ENCODE measurements around the gene FAM234B.
A peak's percentile ranks its signal among the peaks of the same experiment; 100 is the strongest.

The FAM234B gene, protein sequence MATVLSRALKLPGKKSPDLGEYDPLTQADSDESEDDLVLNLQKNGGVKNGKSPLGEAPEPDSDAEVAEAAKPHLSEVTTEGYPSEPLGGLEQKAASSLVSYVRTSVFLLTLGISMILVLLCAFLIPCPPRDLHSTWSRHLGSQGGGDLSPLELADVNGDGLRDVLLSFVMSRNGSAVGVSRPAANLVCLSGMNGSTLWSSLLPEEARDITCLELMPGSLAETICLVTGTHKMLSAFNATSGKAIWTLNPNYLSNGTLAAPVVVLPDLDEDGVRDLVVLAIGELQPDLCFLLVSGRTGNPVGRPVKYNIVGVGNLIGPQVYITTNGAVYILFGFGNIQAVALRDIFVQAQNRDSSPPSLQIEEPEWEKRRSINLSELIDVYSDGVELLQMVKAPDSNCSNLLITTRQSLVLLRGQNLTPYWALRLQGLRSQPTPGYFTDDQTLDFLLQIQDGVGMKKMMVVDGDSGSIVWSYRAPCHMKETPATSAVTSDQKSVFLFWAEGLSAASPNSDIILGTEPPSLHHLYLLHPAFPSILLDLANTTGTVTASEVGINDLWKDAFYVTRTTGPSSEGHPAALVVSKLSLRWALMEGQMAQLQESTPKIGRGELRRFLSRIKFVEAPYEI

GRCh38 chr12:13044002-13044905, at the start of gene FAM234B:
FAM234B (plus strand) TSS chr12:13044381; CDS start chr12:13044404, 23 bp downstream.
- H3K9ac ChIP-seq (ENCODE audit: low read length in 5 of 5): peak within 1 kb of the TSS; percentile 19 to 92 (median 82)
- peaks cover 3 to 20% (median 11%) of the 10 kb centered on the region in 5 donors for H3K4me1 ChIP-seq (ENCODE audit: control insufficient read depth in 5 of 5, insufficient read depth in 5 of 5, low read length in 5 of 5)
- H3K9me3 ChIP-seq (ENCODE audit: control insufficient read depth in 5 of 5, low read length in 5 of 5): no peaks in the 10 kb centered on the region
- no peaks in the 10 kb centered on the region for H3K27me3 ChIP-seq (ENCODE audit: control insufficient read depth in 5 of 5, insufficient read depth in 4 of 5, low read length in 5 of 5)
- peak within 1 kb of the TSS; percentile 81 to 99 (median 93) for H3K4me3 ChIP-seq (ENCODE audit: low read depth in 1 of 5, low read length in 5 of 5)
- H3K36me3 ChIP-seq (ENCODE audit: control insufficient read depth in 5 of 5, insufficient read depth in 5 of 5, low read length in 5 of 5): no peaks in the 10 kb centered on the region
- H3K27ac ChIP-seq (ENCODE audit: low read depth, low read length): peak within 1 kb of the TSS; percentile 54

GRCh38 chr12:12995088-12995487, 49.1 kb upstream of the FAM234B start:
- Histone ChIP-seq H3K4me3 (ENCODE audit: low read depth in 1 of 5, low read length in 5 of 5) (no peak overlapping the region), H3K27me3 (ENCODE audit: control insufficient read depth in 5 of 5, insufficient read depth in 4 of 5, low read length in 5 of 5) (no peaks in the 10 kb centered on the region), H3K27ac (ENCODE audit: low read depth, low read length) (no peak overlapping the region), H3K4me1 (ENCODE audit: control insufficient read depth in 5 of 5, insufficient read depth in 5 of 5, low read length in 5 of 5) (peaks cover 0 to 51% (median 34%) of the 10 kb centered on the region in 5 donors), H3K9me3 (ENCODE audit: control insufficient read depth in 5 of 5, low read length in 5 of 5) (no peaks in the 10 kb centered on the region), H3K36me3 (ENCODE audit: control insufficient read depth in 5 of 5, insufficient read depth in 5 of 5, low read length in 5 of 5) (no peaks in the 10 kb centered on the region), H3K9ac (ENCODE audit: low read length in 5 of 5) (no peak overlapping the region)

DNA sequence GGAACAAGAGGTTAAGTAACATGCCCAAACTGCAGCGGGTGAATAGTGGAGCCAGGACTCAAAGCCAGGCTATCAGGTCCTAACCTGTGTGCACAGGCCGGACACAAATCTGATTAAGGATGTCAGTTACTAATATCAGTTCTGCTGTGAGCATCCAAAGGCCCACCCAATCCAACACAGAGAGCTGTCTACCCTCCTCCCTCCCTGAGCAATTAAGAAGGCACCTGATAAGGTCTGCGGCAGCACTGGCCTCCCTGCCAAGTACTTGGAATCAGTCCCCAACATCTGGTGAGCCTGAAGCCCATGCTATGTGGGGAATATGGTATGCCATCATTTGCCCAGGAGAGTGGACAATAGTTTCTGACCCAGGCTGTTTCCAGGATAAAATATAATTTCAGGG, 48.0 kb upstream of the FAM234B start:
- Histone ChIP-seq H3K27me3 (ENCODE audit: control insufficient read depth in 5 of 5, insufficient read depth in 4 of 5, low read length in 5 of 5) (no peaks in the 10 kb centered on the region), H3K9me3 (ENCODE audit: control insufficient read depth in 5 of 5, low read length in 5 of 5) (no peaks in the 10 kb centered on the region), H3K27ac (ENCODE audit: low read depth, low read length) (no peak overlapping the region), H3K4me1 (ENCODE audit: control insufficient read depth in 5 of 5, insufficient read depth in 5 of 5, low read length in 5 of 5) (peaks cover 0 to 58% (median 34%) of the 10 kb centered on the region in 5 donors), H3K4me3 (ENCODE audit: low read depth in 1 of 5, low read length in 5 of 5) (no peak overlapping the region), H3K36me3 (ENCODE audit: control insufficient read depth in 5 of 5, insufficient read depth in 5 of 5, low read length in 5 of 5) (no peaks in the 10 kb centered on the region), H3K9ac (ENCODE audit: low read length in 5 of 5) (no peak overlapping the region)

GRCh38 chr12:12997156-12997555, 47.0 kb upstream of the FAM234B start:
- Histone ChIP-seq H3K27ac (ENCODE audit: low read depth, low read length) (no peak overlapping the region), H3K27me3 (ENCODE audit: control insufficient read depth in 5 of 5, insufficient read depth in 4 of 5, low read length in 5 of 5) (no peaks in the 10 kb centered on the region), H3K4me1 (ENCODE audit: control insufficient read depth in 5 of 5, insufficient read depth in 5 of 5, low read length in 5 of 5) (peaks cover 2 to 61% (median 41%) of the 10 kb centered on the region in 5 donors), H3K9me3 (ENCODE audit: control insufficient read depth in 5 of 5, low read length in 5 of 5) (no peaks in the 10 kb centered on the region), H3K9ac (ENCODE audit: low read length in 5 of 5) (peak overlapping the region in 4 of 5 donors; percentile 3 to 44 (median 38)), H3K36me3 (ENCODE audit: control insufficient read depth in 5 of 5, insufficient read depth in 5 of 5, low read length in 5 of 5) (no peaks in the 10 kb centered on the region), H3K4me3 (ENCODE audit: low read depth in 1 of 5, low read length in 5 of 5) (peak overlapping the region; percentile 2 to 41 (median 11))

DNA sequence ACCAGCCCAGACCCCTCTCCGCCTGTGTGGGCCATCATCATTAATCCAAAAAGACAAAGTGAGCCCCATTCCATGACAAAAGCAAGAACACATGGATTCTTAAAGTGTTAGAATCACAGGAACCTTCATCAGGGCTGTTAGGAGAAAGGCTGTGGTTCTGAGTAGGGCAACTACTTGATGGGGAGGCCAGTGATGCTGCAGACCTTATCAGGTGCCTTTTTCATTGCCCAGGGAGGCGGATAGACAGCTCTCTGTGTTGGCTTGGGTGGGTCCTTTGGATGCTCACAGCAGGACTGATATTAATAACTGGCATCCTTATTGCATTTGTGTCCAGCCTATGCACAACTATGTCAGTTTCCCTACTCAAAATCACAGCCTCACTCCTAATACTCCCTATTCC, 46.4 kb upstream of the FAM234B start:
- H3K27me3 ChIP-seq (ENCODE audit: control insufficient read depth in 5 of 5, insufficient read depth in 4 of 5, low read length in 5 of 5): no peaks in the 10 kb centered on the region
- peak overlapping the region in 4 of 5 donors; percentile 2 to 41 (median 9) for H3K4me3 ChIP-seq (ENCODE audit: low read depth in 1 of 5, low read length in 5 of 5)
- H3K27ac ChIP-seq (ENCODE audit: low read depth, low read length): no peak overlapping the region
- peak overlapping the region in 3 of 5 donors; percentile 39 to 57 (median 44) for H3K9ac ChIP-seq (ENCODE audit: low read length in 5 of 5)
- H3K9me3 ChIP-seq (ENCODE audit: control insufficient read depth in 5 of 5, low read length in 5 of 5): no peaks in the 10 kb centered on the region
- H3K36me3 ChIP-seq (ENCODE audit: control insufficient read depth in 5 of 5, insufficient read depth in 5 of 5, low read length in 5 of 5): no peaks in the 10 kb centered on the region
- peaks cover 2 to 60% (median 41%) of the 10 kb centered on the region in 5 donors for H3K4me1 ChIP-seq (ENCODE audit: control insufficient read depth in 5 of 5, insufficient read depth in 5 of 5, low read length in 5 of 5)

DNA sequence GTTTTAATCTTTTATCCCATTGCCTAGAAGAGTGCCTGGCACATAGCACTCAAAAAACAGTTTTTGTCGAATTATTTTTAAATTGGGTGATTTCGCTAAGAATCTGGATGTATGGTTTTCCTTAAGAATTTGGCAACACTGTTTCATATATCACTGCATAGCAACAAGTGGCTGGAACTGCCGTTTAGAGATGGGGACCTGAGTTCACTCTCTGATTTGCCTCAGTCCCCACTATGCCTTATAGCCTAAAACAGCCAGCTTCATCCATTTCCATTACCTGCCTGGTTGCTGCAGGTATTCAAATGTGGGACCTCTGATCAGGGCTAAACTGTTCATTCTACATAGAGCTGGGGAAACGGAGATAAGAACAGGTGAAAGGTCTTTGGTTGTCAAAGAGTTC, 45.9 kb upstream of the FAM234B start:
- Histone ChIP-seq H3K4me3 (ENCODE audit: low read depth in 1 of 5, low read length in 5 of 5) (peak overlapping the region in 4 of 5 donors; percentile 93 to 99 (median 98)), H3K9ac (ENCODE audit: low read length in 5 of 5) (peak overlapping the region in 2 of 5 donors; percentile 50 to 86), H3K27ac (ENCODE audit: low read depth, low read length) (no peak overlapping the region), H3K27me3 (ENCODE audit: control insufficient read depth in 5 of 5, insufficient read depth in 4 of 5, low read length in 5 of 5) (no peaks in the 10 kb centered on the region), H3K36me3 (ENCODE audit: control insufficient read depth in 5 of 5, insufficient read depth in 5 of 5, low read length in 5 of 5) (no peaks in the 10 kb centered on the region), H3K9me3 (ENCODE audit: control insufficient read depth in 5 of 5, low read length in 5 of 5) (no peaks in the 10 kb centered on the region), H3K4me1 (ENCODE audit: control insufficient read depth in 5 of 5, insufficient read depth in 5 of 5, low read length in 5 of 5) (peaks cover 2 to 61% (median 41%) of the 10 kb centered on the region in 5 donors)

DNA sequence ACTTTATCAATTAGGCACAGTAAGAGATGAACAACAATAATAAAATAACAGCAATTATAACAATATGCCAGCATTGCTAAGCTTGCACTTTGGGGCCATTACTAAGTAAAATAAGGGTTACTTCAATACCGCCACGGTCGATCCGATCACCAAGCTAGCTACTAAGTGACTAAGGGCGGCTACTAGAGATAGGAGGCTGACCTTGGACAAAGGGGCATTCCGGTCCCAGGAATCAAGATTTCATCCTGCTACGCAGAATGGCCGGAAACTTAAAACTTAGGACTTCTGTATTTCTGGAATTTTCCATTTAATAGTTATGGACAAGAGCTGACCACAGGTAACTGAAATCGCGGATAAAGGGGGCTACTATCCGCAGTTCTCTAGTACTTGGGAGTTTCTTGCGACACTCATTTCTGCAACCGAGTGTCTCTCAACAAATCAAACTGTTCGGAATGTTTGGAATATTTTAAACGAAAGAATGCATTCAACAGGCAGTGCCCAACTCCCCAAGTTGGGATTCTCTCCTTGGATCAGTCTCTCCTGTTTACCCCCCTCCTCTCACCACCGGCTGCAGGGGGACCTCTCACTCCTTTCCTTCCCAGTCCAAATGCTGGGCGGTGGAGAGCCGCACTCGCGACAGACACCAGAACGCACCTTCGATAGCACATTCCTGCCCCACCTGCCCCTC, 44.8 kb upstream of the FAM234B start:
- Histone ChIP-seq H3K27ac (ENCODE audit: low read depth, low read length) (peak overlapping the region; percentile 71), H3K9me3 (ENCODE audit: control insufficient read depth in 5 of 5, low read length in 5 of 5) (no peaks in the 10 kb centered on the region), H3K4me1 (ENCODE audit: control insufficient read depth in 5 of 5, insufficient read depth in 5 of 5, low read length in 5 of 5) (peaks cover 2 to 69% (median 45%) of the 10 kb centered on the region in 5 donors), H3K36me3 (ENCODE audit: control insufficient read depth in 5 of 5, insufficient read depth in 5 of 5, low read length in 5 of 5) (no peaks in the 10 kb centered on the region), H3K4me3 (ENCODE audit: low read depth in 1 of 5, low read length in 5 of 5) (peak overlapping the region; percentile 89 to 99 (median 97)), H3K27me3 (ENCODE audit: control insufficient read depth in 5 of 5, insufficient read depth in 4 of 5, low read length in 5 of 5) (no peaks in the 10 kb centered on the region), H3K9ac (ENCODE audit: low read length in 5 of 5) (peak overlapping the region; percentile 82 to 96 (median 92))

- peak within 1 kb of the TSS; percentile 90 for H3K27ac ChIP-seq (ENCODE audit: low read depth, low read length)
- H3K27me3 ChIP-seq (ENCODE audit: control insufficient read depth in 5 of 5, insufficient read depth in 4 of 5, low read length in 5 of 5): no peaks in the 10 kb centered on the region
- H3K9ac ChIP-seq (ENCODE audit: low read length in 5 of 5): peak within 1 kb of the TSS; percentile 82 to 96 (median 92)
- H3K4me3 ChIP-seq (ENCODE audit: low read depth in 1 of 5, low read length in 5 of 5): peak within 1 kb of the TSS; percentile 89 to 99 (median 97)
- no peaks in the 10 kb centered on the region for H3K9me3 ChIP-seq (ENCODE audit: control insufficient read depth in 5 of 5, low read length in 5 of 5)
- no peaks in the 10 kb centered on the region for H3K36me3 ChIP-seq (ENCODE audit: control insufficient read depth in 5 of 5, insufficient read depth in 5 of 5, low read length in 5 of 5)
- peaks cover 2 to 69% (median 49%) of the 10 kb centered on the region in 5 donors for H3K4me1 ChIP-seq (ENCODE audit: control insufficient read depth in 5 of 5, insufficient read depth in 5 of 5, low read length in 5 of 5)
These were observed 44.1 kb upstream of the FAM234B start, which contains the start of gene HEBP1 for GRCh38 chr12:12999959-13000615. HEBP1 (minus strand) TSS chr12:13000265; CDS start chr12:13000114, 151 bp downstream.

- H3K27me3 ChIP-seq (ENCODE audit: control insufficient read depth in 5 of 5, insufficient read depth in 4 of 5, low read length in 5 of 5): no peaks in the 10 kb centered on the region
- H3K27ac ChIP-seq (ENCODE audit: low read depth, low read length): peak overlapping the region; percentile 90
- H3K4me1 ChIP-seq (ENCODE audit: control insufficient read depth in 5 of 5, insufficient read depth in 5 of 5, low read length in 5 of 5): peaks cover 2 to 69% (median 49%) of the 10 kb centered on the region in 5 donors
- peak overlapping the region; percentile 76 to 86 (median 77) for H3K4me3 ChIP-seq (ENCODE audit: low read depth in 1 of 5, low read length in 5 of 5)
- no peaks in the 10 kb centered on the region for H3K36me3 ChIP-seq (ENCODE audit: control insufficient read depth in 5 of 5, insufficient read depth in 5 of 5, low read length in 5 of 5)
- H3K9me3 ChIP-seq (ENCODE audit: control insufficient read depth in 5 of 5, low read length in 5 of 5): no peaks in the 10 kb centered on the region
- peak overlapping the region; percentile 61 to 78 (median 71) for H3K9ac ChIP-seq (ENCODE audit: low read length in 5 of 5)
These were observed 43.6 kb upstream of the FAM234B start for GRCh38 chr12:13000616-13000924.

All from subcutaneous abdominal adipose tissue (tissue), 5 donors.